Measurements from ENCODE around the gene TACC2. TPM values are rescaled to one million over a fixed set of nuclear protein-coding genes. Genes with fewer than 3 reads are reported as not detected.

The TACC2 gene
- total and polyA plus RNA-seq, 4 donors = 43.3 to 309 (median 127) TPM

GRCh38 chr10:122261584-122261983, 272.6 kb downstream of the TACC2 start:
- Histone ChIP-seq H3K4me1 (ENCODE audit: control insufficient read depth in 5 of 5, insufficient read depth in 5 of 5, low read length in 5 of 5) (peaks cover 0 to 15% (median 0%) of the 10 kb centered on the region in 5 donors), H3K27ac (ENCODE audit: low read depth in 1 of 2, low read length in 1 of 2) (no peak overlapping the region), H3K4me3 (no peak overlapping the region), H3K9me3 (ENCODE audit: control insufficient read depth in 4 of 4, insufficient read depth in 3 of 4, low read length in 3 of 4) (no peaks in the 10 kb centered on the region), H3K27me3 (ENCODE audit: control insufficient read depth in 3 of 3, insufficient read depth in 3 of 3, low read length in 2 of 3) (no peaks in the 10 kb centered on the region), H3K9ac (ENCODE audit: insufficient read depth in 1 of 2, low read length in 2 of 2) (no peak overlapping the region), H3K36me3 (ENCODE audit: control insufficient read depth in 4 of 4, insufficient read depth in 4 of 4, low read length in 4 of 4) (peaks cover 0 to 14% (median 0%) of the 10 kb centered on the region in 4 donors)
- TF ChIP-seq, protein P1, sequence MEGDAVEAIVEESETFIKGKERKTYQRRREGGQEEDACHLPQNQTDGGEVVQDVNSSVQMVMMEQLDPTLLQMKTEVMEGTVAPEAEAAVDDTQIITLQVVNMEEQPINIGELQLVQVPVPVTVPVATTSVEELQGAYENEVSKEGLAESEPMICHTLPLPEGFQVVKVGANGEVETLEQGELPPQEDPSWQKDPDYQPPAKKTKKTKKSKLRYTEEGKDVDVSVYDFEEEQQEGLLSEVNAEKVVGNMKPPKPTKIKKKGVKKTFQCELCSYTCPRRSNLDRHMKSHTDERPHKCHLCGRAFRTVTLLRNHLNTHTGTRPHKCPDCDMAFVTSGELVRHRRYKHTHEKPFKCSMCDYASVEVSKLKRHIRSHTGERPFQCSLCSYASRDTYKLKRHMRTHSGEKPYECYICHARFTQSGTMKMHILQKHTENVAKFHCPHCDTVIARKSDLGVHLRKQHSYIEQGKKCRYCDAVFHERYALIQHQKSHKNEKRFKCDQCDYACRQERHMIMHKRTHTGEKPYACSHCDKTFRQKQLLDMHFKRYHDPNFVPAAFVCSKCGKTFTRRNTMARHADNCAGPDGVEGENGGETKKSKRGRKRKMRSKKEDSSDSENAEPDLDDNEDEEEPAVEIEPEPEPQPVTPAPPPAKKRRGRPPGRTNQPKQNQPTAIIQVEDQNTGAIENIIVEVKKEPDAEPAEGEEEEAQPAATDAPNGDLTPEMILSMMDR (IDR thresholded peaks at IDR 0.05; ENCODE audit: control extremely low read depth, extremely low read depth) = no peak
- 68 to 85% methylated on average over 1 of the region's 1 CpG for WGBS, 2 donors
- no peak for ATAC-seq (ENCODE audit: insufficient read depth, low FRiP score)
- no peak for DNase-seq

DNA sequence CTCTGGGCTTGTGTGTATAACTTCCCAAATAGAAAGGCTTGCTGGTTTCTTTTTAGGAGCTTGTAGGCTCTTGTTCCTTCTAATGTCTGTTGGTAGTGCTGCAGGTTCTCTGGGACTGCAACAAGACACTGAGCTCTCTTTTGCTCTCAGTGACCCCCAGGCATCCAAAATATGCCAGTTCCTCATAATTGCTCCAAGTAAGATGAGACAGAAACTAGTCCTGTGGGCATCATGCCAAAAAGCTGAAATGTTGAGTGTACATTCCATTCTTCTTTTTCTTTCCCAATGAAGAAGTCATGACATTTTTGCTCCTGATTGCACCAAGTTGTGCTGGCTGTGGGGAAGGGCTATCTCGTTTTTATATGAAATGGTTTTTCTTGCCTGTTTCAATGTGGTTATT, 275.0 kb downstream of the TACC2 start:
- H3K4me3 ChIP-seq = no peak overlapping the region
- H3K9me3 ChIP-seq (ENCODE audit: control insufficient read depth in 4 of 4, insufficient read depth in 3 of 4, low read length in 3 of 4) = no peaks in the 10 kb centered on the region
- peaks cover 0 to 13% (median 0%) of the 10 kb centered on the region in 4 donors for H3K36me3 ChIP-seq (ENCODE audit: control insufficient read depth in 4 of 4, insufficient read depth in 4 of 4, low read length in 4 of 4)
- H3K27ac ChIP-seq (ENCODE audit: low read depth in 1 of 2, low read length in 1 of 2) = peak overlapping the region in 1 of 2 donors; percentile 39
- DNase-seq (peak in 1 of 3 donors; percentile 29), ATAC-seq (ENCODE audit: insufficient read depth, low FRiP score) (no peak)
- no peak overlapping the region for H3K9ac ChIP-seq (ENCODE audit: insufficient read depth in 1 of 2, low read length in 2 of 2)
- TF ChIP-seq, protein P1 (IDR thresholded peaks at IDR 0.05; ENCODE audit: control extremely low read depth, extremely low read depth) = no peak
- H3K4me1 ChIP-seq (ENCODE audit: control insufficient read depth in 5 of 5, insufficient read depth in 5 of 5, low read length in 5 of 5) = peaks cover 0 to 15% (median 0%) of the 10 kb centered on the region in 5 donors
- H3K27me3 ChIP-seq (ENCODE audit: control insufficient read depth in 3 of 3, insufficient read depth in 3 of 3, low read length in 2 of 3) = no peaks in the 10 kb centered on the region
- WGBS, 2 donors = 51 to 73% methylated on average over 1 of the region's 1 CpG

GRCh38 chr10:122264436-122264835, 275.5 kb downstream of the TACC2 start:
- no peak for ATAC-seq (ENCODE audit: insufficient read depth, low FRiP score)
- H3K27me3 ChIP-seq (ENCODE audit: control insufficient read depth in 3 of 3, insufficient read depth in 3 of 3, low read length in 2 of 3) = no peaks in the 10 kb centered on the region
- 93 to 100% methylated on average over 1 of the region's 1 CpG for WGBS, 2 donors
- peaks cover 0 to 15% (median 0%) of the 10 kb centered on the region in 5 donors for H3K4me1 ChIP-seq (ENCODE audit: control insufficient read depth in 5 of 5, insufficient read depth in 5 of 5, low read length in 5 of 5)
- H3K36me3 ChIP-seq (ENCODE audit: control insufficient read depth in 4 of 4, insufficient read depth in 4 of 4, low read length in 4 of 4) = peaks cover 0 to 17% (median 0%) of the 10 kb centered on the region in 4 donors
- H3K4me3 ChIP-seq = no peak overlapping the region
- DNase-seq = no peak
- TF ChIP-seq, protein P1 (IDR thresholded peaks at IDR 0.05; ENCODE audit: control extremely low read depth, extremely low read depth) = no peak
- H3K9me3 ChIP-seq (ENCODE audit: control insufficient read depth in 4 of 4, insufficient read depth in 3 of 4, low read length in 3 of 4) = no peaks in the 10 kb centered on the region
- H3K9ac ChIP-seq (ENCODE audit: insufficient read depth in 1 of 2, low read length in 2 of 2) = no peak overlapping the region
- peak overlapping the region in 1 of 2 donors; percentile 21 for H3K27ac ChIP-seq (ENCODE audit: low read depth in 1 of 2, low read length in 1 of 2)

DNA sequence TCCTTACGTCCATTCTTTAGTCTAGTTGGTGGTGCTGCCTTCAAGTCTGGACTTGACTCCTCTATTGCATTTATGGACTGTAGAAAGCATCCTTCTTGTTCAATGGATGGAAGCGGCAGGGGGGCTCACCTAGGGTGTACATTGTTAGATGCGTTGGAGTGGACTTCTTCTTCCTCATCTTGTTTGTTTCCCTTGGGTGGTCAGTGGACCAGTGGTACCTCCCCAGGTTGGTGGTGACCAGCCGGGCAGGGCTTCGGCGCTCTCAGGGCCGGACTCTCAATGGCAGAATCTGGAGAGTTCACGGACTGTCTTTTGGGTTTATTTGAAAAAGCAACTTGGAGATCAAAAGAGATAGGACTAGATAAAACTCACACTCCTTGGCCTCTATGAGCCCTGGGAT, 276.0 kb downstream of the TACC2 start:
- 90 to 95% methylated on average over 8 of the region's 8 CpGs for WGBS, 2 donors
- peaks cover 0 to 15% (median 0%) of the 10 kb centered on the region in 5 donors for H3K4me1 ChIP-seq (ENCODE audit: control insufficient read depth in 5 of 5, insufficient read depth in 5 of 5, low read length in 5 of 5)

More for the DNA sequence above, 276.0 kb downstream of the TACC2 start:
- no peak overlapping the region for H3K9ac ChIP-seq (ENCODE audit: insufficient read depth in 1 of 2, low read length in 2 of 2)
- TF ChIP-seq, protein P1 (IDR thresholded peaks at IDR 0.05; ENCODE audit: control extremely low read depth, extremely low read depth) = no peak
- DNase-seq (no peak), ATAC-seq (ENCODE audit: insufficient read depth, low FRiP score) (no peak)
- no peaks in the 10 kb centered on the region for H3K27me3 ChIP-seq (ENCODE audit: control insufficient read depth in 3 of 3, insufficient read depth in 3 of 3, low read length in 2 of 3)
- no peaks in the 10 kb centered on the region for H3K9me3 ChIP-seq (ENCODE audit: control insufficient read depth in 4 of 4, insufficient read depth in 3 of 4, low read length in 3 of 4)
- no peak overlapping the region for H3K4me3 ChIP-seq
- H3K36me3 ChIP-seq (ENCODE audit: control insufficient read depth in 4 of 4, insufficient read depth in 4 of 4, low read length in 4 of 4) = peaks cover 0 to 18% (median 0%) of the 10 kb centered on the region in 4 donors
- peak overlapping the region in 1 of 2 donors; percentile 21 for H3K27ac ChIP-seq (ENCODE audit: low read depth in 1 of 2, low read length in 1 of 2)

All from lung (tissue), 12 donors.